ENCODE results near the gene RGMB. TPM values are rescaled to one million over a fixed set of nuclear protein-coding genes. Genes with fewer than 3 reads are reported as not detected.
A peak's percentile ranks its signal among the peaks of the same experiment; 100 is the strongest.

The RGMB gene
- total RNA-seq, 1 experiment from 2014 or later, result 16.4 TPM

- intact Hi-C loops (cut with micrococcal nuclease; ENCODE audit: unreplicated experiment), result no loop called here
- Histone ChIP-seq H3K9me3 (ENCODE audit: low read depth, low read length, poor library complexity, severe bottlenecking) (peaks cover 5% of the 10 kb centered on the region), H3K36me3 (ENCODE audit: insufficient read depth, low read length, poor library complexity, severe bottlenecking) (no peaks in the 10 kb centered on the region), H3K27ac (ENCODE audit: low read depth, low read length, poor library complexity, severe bottlenecking) (no peak overlapping the region), H3K27me3 (replicated peaks; ENCODE audit: insufficient read depth, low read depth, low read length, poor library complexity) (no peaks in the 10 kb centered on the region), H3K4me1 (ENCODE audit: insufficient read depth, low read length, poor library complexity, severe bottlenecking) (no peaks in the 10 kb centered on the region), H3K4me3 (ENCODE audit: low read depth, low read length, poor library complexity, severe bottlenecking) (no peak overlapping the region)
- DNase-seq (ENCODE audit: low spot score), result no peak
- CTCF ChIA-PET, result no interaction called here
- TF ChIP-seq EZH2 (IDR thresholded peaks at IDR 0.05; ENCODE audit: borderline replicate concordance, low read depth, low read length, poor library complexity, severe bottlenecking), result no peak
- no peak for TF ChIP-seq CTCF (conservative IDR thresholded peaks at IDR 0.05; ENCODE audit: low read depth, low read length)
- POLR2A ChIA-PET (ENCODE audit: low non-redundant PET), result no interaction called here
- no TSS peak for BruUV-seq (replicated peaks)
Measured at GRCh38 chr5:98816582-98817222, 43.2 kb downstream of the RGMB start.

- Histone ChIP-seq H3K27ac (ENCODE audit: low read depth, low read length, poor library complexity, severe bottlenecking) (no peak overlapping the region), H3K27me3 (replicated peaks; ENCODE audit: insufficient read depth, low read depth, low read length, poor library complexity) (no peaks in the 10 kb centered on the region), H3K36me3 (ENCODE audit: insufficient read depth, low read length, poor library complexity, severe bottlenecking) (no peaks in the 10 kb centered on the region), H3K4me1 (ENCODE audit: insufficient read depth, low read length, poor library complexity, severe bottlenecking) (no peaks in the 10 kb centered on the region), H3K9me3 (ENCODE audit: low read depth, low read length, poor library complexity, severe bottlenecking) (peaks cover 5% of the 10 kb centered on the region), H3K4me3 (ENCODE audit: low read depth, low read length, poor library complexity, severe bottlenecking) (no peak overlapping the region)
- intact Hi-C loops (cut with micrococcal nuclease; ENCODE audit: unreplicated experiment), result loop anchor here (10.0 kb wide), 1 partner anchor 1531 kb away; no protein-coding TSS in a partner anchor
- BruUV-seq (replicated peaks), result no TSS peak
- no peak for TF ChIP-seq CTCF (conservative IDR thresholded peaks at IDR 0.05; ENCODE audit: low read depth, low read length)
- no peak for TF ChIP-seq EZH2 (IDR thresholded peaks at IDR 0.05; ENCODE audit: borderline replicate concordance, low read depth, low read length, poor library complexity, severe bottlenecking)
- DNase-seq (ENCODE audit: low spot score), result no peak
- POLR2A ChIA-PET (ENCODE audit: low non-redundant PET), result no interaction called here
- CTCF ChIA-PET, result interaction anchor here (1.0 kb wide), 1 partner anchor 31 kb away, joined by 3 read pairs; no protein-coding TSS in a partner anchor
Measured at GRCh38 chr5:98825582-98826375, 52.3 kb downstream of the RGMB start.

- BruUV-seq (replicated peaks), result no TSS peak
- peak; percentile 56 for DNase-seq (ENCODE audit: low spot score)
- TF ChIP-seq CTCF (conservative IDR thresholded peaks at IDR 0.05; ENCODE audit: low read depth, low read length) (peak; percentile 64), EZH2 (IDR thresholded peaks at IDR 0.05; ENCODE audit: borderline replicate concordance, low read depth, low read length, poor library complexity, severe bottlenecking) (no peak)
- Histone ChIP-seq H3K36me3 (ENCODE audit: insufficient read depth, low read length, poor library complexity, severe bottlenecking) (no peaks in the 10 kb centered on the region), H3K4me1 (ENCODE audit: insufficient read depth, low read length, poor library complexity, severe bottlenecking) (no peaks in the 10 kb centered on the region), H3K27ac (ENCODE audit: low read depth, low read length, poor library complexity, severe bottlenecking) (no peak overlapping the region), H3K27me3 (replicated peaks; ENCODE audit: insufficient read depth, low read depth, low read length, poor library complexity) (no peaks in the 10 kb centered on the region), H3K9me3 (ENCODE audit: low read depth, low read length, poor library complexity, severe bottlenecking) (no peaks in the 10 kb centered on the region), H3K4me3 (ENCODE audit: low read depth, low read length, poor library complexity, severe bottlenecking) (no peak overlapping the region)
- CTCF ChIA-PET, result no interaction called here
- POLR2A ChIA-PET (ENCODE audit: low non-redundant PET), result no interaction called here
- intact Hi-C loops (cut with micrococcal nuclease; ENCODE audit: unreplicated experiment), result loop anchor here (10.0 kb wide), 1 partner anchor 1532 kb away; no protein-coding TSS in a partner anchor
Measured at GRCh38 chr5:98827161-98827560, 53.7 kb downstream of the RGMB start.

Measured in A673 (cell line).